HT1080 (cell line): ENCODE data around the gene ARR3. TPM values are rescaled to one million over a fixed set of nuclear protein-coding genes. Genes with fewer than 3 reads are reported as not detected.
"Not testable (repeated sequence)": the region's sequence is repeated elsewhere in the genome, so short reads cannot be mapped to it uniquely, and the experiment has no call there.

ENCODE experiments used
- DNase-seq: peaks from one replicate; pipeline ENCODE4 v3.0.0-alpha.2; 2015; ENCODE audit warnings: low read depth
- polyA plus RNA-seq, 2 experiments: library from polyadenylated mRNA; depleted of rRNA; stranded (reverse); fragments of >200 nt; gene quantifications; 2 replicates each; pipeline ENCODE4 v1.2.3, GENCODE V29; 2015
- total RNA-seq: library from RNA; depleted of rRNA; stranded (reverse); fragments of >200 nt; shearing (Covaris generic); gene quantifications from 2 replicates; pipeline ENCODE4 v1.2.3, GENCODE V29; 2014; rRNA removed

Gene ARR3
- not detected in 2 replicates for total RNA-seq
- polyA plus RNA-seq (2015; cell fraction: cytosol; rRNA removed), result not detected in 2 replicates
- not detected in 2 replicates for polyA plus RNA-seq (2015; cell fraction: nucleus; rRNA removed)

- DNase-seq, result no peak
These were observed at the start of gene ARR3 for GRCh38 chrX:70268034-70268433. TSS of gene ARR3 (plus strand) at chrX:70268334. CDS start at chrX:70269386, 1,052 bp downstream.

DNA sequence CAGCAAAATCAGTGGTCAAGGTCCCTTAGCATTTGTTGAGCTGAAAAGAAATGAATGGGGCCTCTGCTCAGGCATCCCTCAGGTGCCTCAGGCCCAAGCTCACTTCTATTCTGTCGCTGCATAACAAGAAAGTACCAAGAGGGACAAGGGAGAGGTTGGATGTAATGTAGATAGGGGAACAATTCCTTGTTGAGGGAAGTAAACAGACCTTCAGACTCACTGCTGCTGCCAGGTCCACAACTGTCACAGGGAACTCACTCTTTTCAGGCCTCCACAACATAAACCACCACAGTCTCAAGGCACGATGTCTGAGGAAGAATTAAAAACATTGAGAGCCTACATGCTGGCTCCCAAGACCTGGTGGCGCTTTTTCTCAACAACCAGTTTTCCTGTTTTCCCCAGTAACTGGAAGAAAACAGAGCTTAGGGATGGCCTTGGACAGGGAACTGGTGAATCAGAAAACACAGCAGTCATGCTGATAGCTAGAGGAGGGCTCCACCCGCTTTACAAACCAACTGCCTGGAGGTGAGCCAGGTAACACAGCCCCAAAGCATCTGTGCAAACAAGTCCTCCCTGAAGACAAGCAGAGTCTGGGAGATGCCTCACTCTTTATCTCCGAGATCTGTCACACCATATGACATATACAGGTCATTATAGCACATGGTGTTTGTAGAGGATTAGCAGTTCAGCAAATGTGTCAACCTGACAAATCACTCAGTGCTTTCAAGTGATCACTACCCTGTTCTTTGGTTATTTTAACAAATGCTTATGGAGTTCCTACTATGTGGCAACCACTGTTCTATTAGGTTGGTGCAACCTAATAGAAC is 48.0 kb upstream of the ARR3 start:
- DNase-seq, result peak; percentile 21

DNA sequence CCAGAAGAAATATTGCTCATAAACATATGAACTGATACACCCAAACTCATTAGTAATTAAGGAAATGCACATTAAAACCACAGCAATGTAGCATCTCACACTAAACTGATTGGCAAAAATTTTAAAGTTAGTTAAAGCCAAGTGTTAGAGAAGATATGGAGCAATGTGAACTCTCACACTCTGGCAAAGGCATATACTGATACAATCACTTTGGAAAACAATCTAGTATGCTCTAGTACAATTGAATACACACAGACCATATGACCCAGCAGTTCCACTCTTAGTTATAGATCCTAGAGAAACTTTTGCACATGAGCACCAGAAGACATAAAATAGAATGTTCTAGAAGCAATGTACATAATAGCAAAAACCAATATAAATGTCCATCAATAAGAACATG is 42.1 kb upstream of the ARR3 start:
- DNase-seq, result no peak

- DNase-seq, result no peak
These were observed 41.4 kb upstream of the ARR3 start for GRCh38 chrX:70226687-70227086.

DNA sequence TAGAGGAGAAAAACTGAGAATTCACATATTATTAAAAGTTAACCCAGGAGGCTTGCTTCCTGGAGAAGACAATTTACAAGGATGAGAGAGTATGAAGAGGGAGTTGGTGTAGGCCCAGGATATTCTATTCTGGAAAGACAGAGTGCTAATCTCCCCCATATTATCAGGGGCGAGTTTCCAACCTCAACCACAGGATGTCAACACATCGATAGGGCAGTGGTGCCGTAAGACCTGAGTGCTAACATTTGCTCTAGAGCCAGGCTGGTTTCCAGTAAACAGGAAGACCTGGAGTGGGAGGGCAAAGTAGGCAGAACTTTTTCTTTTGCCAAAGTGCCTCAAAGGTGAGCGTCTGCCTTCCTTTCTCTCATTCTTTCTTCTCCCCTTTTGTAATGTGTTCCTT is 36.5 kb upstream of the ARR3 start:
- no peak for DNase-seq

DNA sequence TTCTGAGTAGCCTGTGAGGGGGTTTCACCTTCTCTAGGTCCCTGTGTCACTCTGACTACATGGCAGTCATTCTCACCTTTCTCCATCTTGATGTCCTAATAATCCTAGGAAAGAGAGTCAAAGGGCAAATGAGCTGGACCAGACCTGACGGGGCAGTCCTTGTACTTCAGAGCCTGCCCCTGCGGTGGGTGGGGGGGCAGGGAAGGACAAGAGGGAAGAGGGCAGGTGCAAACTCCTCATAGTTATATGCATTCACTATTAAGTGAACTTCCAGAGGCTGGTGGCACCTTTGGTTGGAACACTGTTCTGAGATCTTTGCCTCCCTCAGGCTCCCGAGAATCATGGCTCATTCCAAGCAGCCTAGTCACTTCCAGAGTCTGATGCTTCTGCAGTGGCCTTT is 33.8 kb upstream of the ARR3 start, which contains the start of gene AWAT1:
Gene AWAT1, plus strand, starts transcription at position 301 of the 400 bp plus-strand sequence. Its CDS starts 41 bp downstream, at position 342.
- DNase-seq, result no peak

- DNase-seq, result no peak
These were observed 27.4 kb upstream of the ARR3 start for GRCh38 chrX:70240751-70241150.

GRCh38 chrX:70241501-70241900 is 26.6 kb upstream of the ARR3 start:
- no peak for DNase-seq

DNA sequence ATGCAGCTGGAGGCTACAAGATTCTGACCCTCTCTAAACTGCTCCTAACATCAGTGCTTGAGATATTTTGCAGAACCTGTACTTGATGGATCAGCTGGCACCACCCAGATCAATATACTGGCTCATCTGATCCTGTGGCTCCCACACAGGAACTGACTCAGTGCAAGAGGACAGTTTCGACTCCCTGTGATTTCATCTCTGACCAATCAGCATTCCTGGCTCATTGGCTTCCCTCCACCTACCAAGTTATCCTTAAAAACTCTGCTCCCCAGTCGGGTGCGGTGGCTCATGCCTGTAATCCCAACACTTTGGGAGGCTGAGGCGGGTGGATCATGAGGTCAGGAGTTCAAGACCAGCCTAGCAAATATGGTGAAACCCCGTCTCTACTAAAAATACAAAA is 24.5 kb upstream of the ARR3 start:
- peak; percentile 67 for DNase-seq

DNA sequence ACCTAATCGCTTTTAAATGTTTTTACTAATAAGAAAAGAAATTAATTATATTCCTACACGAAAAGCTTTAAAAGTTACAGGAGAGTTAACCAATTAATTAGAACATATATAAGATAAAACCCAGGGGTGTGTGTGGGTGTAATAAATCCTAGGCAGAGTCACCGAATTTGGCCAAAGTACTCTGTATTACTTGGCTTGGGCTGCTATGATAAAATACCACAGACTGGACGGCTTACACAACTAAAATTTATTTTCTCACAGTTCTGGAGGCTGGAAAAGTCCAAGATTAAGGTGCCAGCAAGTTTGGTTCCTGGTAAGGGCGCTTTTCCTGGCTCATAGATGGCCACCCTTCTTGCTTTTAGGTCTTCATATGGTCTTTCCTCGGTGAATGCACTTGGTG is 23.3 kb upstream of the ARR3 start:
- no peak for DNase-seq

GRCh38 chrX:70247252-70247651 is 20.9 kb upstream of the ARR3 start:
- DNase-seq, result no peak

DNA sequence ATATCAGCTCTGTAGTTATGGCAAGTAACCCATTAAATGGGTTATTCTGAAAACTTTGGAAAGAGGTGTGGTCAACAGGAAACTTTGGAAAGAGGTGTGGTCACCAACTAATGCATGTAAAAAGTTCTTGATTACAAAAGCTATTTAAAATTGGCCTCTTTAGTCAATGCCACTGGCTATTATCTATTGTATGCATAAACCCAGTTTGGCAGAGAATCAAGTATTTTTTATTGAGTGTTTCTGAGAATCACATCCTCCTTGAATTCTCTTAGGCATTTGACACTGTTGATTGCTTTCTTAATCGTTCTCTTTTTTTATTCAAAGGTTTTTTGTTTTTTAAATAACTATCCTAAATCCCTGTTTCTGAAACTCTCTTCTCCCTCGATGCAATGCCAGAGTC is 15.6 kb upstream of the ARR3 start:
- DNase-seq, result no peak

DNA sequence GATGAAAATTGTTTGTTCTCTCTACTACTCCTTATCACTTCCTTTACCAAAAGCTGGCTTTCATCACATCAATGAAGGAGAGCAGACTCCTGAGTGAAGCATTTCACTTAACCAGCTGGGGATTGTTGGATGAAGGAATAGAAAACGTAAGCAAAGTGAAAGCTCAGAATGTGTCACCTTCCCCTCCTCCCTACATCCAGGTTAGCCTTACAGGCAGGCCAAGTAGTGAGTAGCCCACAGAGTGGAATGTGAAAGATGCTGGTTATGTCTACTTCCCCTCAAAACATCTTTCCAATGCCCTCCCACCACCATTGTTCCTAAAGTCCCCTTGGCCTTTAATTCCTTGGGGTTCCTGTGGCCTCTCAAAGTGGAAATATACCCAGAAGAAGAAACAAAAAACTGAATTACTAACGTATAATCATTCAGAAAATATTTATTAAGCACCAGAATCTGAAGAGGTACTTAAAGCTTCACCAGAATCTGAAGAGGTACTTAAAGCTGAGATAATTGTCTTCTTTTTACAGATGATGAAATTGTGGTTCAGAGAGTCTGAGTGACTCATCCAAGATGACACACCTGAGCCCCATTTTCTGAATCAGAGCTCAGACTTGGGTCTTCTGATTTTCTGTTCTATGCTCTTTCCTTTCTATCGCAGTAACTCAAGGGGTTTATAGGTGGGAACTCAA is 14.6 kb upstream of the ARR3 start:
- peak; percentile 76 for DNase-seq

DNA sequence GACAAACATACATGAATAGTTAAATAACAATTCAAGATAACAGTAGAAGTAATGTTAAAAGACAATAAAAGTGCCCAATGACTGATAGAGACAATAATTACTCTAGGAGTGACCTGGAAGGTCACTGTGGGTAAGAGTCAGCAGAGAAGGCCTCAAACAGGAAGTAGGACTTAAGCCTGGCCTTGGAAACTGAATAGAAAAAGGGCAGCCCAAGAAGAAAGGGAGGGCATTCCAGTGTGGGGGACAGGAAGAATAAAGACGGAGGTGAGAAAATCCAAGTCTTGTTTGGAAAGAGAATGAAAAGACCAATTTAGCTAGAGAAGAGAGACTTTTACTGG is 14.1 kb upstream of the ARR3 start:
- peak; percentile 76 for DNase-seq

DNA sequence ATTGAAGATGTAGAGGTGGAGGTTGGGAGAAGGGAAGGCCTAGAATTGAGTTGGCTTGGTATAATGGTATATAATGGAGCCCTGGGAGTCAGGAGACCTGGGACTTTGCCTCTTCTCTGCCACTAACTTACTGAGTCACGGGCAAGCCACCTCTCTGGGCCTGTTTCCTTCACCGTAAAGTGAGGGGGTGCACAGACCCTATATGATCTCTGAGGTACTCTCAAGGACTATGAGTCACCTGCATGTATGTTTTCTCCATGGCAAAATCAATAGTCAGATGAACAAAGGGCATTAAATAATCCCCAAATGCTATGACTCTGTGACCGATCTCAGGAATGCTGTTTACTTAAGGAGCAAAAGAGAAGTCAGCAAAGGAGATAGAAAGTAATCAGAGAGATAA is 13.2 kb upstream of the ARR3 start:
- DNase-seq, result no peak

- no peak for DNase-seq
These were observed 12.7 kb upstream of the ARR3 start for GRCh38 chrX:70255452-70255851.

DNA sequence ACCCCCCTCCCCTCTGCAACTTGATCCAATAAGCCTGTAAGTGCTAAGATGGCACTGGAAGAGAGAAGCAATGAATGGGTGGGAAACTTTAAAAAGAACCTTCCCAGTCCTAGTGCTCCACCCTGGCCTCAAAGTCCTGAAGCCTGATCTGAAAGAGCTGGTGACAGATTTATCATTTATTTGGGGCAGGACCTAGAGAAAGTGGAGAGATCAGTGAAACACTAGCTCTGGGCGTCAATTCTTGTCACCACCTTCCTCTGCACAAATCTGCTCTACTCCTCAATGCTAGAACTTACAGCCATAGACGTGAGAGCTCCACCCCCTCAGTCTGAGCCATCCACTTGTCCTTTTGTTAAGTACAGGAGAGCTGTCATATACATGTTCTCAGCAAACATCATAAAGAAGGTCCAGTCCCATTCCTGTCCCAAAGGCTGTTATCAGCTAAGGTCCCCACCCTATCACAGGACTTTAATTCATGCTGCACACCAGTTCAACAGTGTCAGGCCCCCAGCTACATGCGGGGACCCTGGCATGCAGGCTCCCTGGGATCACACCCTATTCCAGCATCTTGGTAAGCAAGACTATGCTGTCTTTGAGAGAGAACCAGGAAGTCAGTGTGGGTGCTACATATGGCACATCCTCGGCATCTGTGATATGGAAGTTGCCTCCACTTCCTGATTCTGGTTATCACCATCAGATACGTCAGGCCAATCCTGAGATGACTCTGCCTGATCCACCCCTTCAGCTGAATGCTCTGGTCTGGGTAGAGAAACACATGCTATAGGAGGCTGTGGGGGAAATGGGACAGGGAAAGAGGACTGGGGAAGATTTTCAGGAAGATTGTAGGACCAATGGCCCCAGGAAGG is 10.5 kb upstream of the ARR3 start:
- no peak for DNase-seq

GRCh38 chrX:70260104-70260503 is 8.0 kb upstream of the ARR3 start, which contains the start of gene P2RY4:
TSS of gene P2RY4 (minus strand) at chrX:70260204. CDS start at chrX:70259624, 580 bp downstream.
- DNase-seq, result no peak

GRCh38 chrX:70262952-70263567 is 5.1 kb upstream of the ARR3 start:
- peak; percentile 62 for DNase-seq

DNA sequence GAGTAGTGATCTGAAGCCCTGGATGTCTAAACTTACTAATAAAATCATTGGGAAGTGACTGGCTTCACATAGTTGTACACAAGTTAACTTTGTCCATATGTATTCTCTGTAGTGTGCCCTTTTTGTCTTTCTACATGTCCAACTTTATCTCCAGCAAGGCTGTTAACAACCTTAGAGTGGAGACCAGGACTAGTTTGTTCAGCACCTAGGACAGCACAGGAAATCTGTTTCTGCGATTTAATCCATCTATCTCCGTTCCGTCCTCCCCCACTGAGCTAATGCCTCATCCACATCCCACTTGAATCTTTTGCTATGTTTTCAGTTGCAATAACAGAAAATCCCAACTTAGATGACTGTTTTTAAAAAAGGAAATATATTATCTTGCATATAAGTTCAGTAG is 3.4 kb upstream of the ARR3 start:
- no peak for DNase-seq

GRCh38 chrX:70274029-70274428 is 5.9 kb downstream of the ARR3 start:
- DNase-seq, result not testable (repeated sequence)
